Body of pancreas (tissue), 4 donors: ENCODE results near the gene GRM4.

Source experiments
- POLR2A ChIP-seq, 3 donors: fragments of 450-650 bp; IDR thresholded peaks; one replicate each; pipeline ENCODE4 v1.6.1; 2016; ENCODE audit warnings: antibody characterized with exemption in 3 of 3, mild to moderate bottlenecking in 2 of 3
- TF ChIP-seq, protein P1 (sequence below), 7 experiments: fragments of 450-650 bp in 4 of 7; fragments of 200-600 bp in 3 of 7; sonication (generic) in 3 of 7; IDR thresholded peaks; one replicate each; pipeline ENCODE4 v1.5.1; 2016 to 2019; ENCODE audit warnings: antibody characterized with exemption in 7 of 7

DNA sequence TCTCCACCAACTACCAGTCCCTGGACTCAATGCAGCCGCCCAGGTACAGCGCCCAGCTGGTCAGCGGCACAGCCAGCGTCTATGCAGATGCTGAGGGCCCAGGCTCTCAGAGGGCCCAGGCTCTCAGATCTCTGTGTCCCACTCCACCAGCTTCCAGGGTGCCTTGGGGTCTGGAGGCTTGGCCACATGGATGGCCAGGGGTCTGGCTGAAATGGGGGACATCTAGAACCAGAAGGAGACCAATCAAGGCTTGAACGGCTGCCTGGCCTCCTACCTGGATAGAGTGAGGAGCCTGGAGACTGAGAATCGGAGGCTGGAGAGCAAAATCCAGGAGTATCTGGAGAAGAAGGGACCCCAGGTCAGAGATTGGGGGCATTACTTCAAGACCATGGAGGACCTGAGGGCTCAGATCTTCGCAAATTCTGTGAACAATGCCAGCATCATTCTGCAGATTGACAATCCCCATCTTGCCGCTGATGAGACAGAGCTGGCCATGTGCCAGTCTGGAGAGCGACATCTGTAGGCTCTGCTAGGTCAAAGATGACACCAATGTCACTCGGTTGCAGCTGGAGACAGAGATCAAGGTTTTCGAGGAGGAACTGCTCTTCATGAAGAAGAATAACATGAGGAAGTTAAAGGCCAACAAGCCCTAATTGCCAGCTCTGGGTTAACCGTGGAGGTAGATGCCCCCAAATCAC is 44.1 kb upstream of the GRM4 start:
- TF ChIP-seq, protein P1, sequence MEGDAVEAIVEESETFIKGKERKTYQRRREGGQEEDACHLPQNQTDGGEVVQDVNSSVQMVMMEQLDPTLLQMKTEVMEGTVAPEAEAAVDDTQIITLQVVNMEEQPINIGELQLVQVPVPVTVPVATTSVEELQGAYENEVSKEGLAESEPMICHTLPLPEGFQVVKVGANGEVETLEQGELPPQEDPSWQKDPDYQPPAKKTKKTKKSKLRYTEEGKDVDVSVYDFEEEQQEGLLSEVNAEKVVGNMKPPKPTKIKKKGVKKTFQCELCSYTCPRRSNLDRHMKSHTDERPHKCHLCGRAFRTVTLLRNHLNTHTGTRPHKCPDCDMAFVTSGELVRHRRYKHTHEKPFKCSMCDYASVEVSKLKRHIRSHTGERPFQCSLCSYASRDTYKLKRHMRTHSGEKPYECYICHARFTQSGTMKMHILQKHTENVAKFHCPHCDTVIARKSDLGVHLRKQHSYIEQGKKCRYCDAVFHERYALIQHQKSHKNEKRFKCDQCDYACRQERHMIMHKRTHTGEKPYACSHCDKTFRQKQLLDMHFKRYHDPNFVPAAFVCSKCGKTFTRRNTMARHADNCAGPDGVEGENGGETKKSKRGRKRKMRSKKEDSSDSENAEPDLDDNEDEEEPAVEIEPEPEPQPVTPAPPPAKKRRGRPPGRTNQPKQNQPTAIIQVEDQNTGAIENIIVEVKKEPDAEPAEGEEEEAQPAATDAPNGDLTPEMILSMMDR (IDR thresholded peaks at IDR 0.05): no peak
- TF ChIP-seq POLR2A (IDR thresholded peaks at IDR 0.05): no peak
